ENCODE results near the gene ZNF750.

DNA sequence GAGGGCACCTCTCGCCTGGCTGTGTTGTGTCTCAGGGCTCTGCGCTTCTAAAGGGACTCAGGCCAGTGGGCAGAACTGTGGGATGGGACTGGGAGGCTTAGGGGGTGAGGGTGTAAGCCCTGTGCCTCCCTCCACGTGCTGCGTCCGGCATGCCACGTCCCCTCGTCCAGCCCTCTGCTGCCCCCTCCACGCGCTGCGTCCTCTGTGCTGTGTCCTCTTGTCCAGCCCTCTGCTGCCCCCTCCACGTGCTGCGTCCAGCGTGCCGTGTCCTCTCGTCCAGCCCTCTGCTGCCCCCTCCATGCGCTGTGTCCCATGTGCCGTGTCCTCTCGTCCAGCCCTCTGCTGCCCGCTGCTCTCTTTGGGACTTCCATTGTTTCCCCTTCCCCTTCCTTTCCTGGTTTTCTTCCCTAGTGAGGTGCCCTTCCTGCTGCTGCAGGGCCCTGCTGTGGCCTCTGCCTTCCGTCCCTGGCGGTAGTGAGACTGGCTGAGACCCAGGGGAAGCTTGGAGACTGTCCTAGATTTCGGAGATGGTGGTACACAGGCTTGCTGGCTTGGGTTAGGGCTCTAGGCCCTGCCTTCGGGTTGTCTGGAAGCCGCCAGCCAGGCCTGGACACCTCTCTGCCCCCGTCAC lies 6.4 kb upstream of the ZNF750 start:
- TF ChIP-seq, protein P1, sequence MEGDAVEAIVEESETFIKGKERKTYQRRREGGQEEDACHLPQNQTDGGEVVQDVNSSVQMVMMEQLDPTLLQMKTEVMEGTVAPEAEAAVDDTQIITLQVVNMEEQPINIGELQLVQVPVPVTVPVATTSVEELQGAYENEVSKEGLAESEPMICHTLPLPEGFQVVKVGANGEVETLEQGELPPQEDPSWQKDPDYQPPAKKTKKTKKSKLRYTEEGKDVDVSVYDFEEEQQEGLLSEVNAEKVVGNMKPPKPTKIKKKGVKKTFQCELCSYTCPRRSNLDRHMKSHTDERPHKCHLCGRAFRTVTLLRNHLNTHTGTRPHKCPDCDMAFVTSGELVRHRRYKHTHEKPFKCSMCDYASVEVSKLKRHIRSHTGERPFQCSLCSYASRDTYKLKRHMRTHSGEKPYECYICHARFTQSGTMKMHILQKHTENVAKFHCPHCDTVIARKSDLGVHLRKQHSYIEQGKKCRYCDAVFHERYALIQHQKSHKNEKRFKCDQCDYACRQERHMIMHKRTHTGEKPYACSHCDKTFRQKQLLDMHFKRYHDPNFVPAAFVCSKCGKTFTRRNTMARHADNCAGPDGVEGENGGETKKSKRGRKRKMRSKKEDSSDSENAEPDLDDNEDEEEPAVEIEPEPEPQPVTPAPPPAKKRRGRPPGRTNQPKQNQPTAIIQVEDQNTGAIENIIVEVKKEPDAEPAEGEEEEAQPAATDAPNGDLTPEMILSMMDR (IDR thresholded peaks at IDR 0.05): no peak
- TF ChIP-seq POLR2AphosphoS5 (IDR thresholded peaks at IDR 0.05): no peak
